Natural killer cell (primary cell): ENCODE data around the gene CEP350. TPM values are rescaled to one million over a fixed set of nuclear protein-coding genes. Genes with fewer than 3 reads are reported as not detected.

Experiments
- ATAC-seq, 3 donors: fragments of 150-1000 bp in 2 of 3; fragments of 200-7000 bp in 1 of 3; cut with Tn5 transposase; 1 replicate in 1 of 3; 2 replicates in 2 of 3; pipeline ENCODE4 v1.10.0; 2021; ENCODE audit warnings: mild to moderate bottlenecking in 2 of 3, moderate library complexity in 2 of 3
- DNase-seq, 2 donors: peaks; one replicate each; pipeline versions ENCODE4 v3.0.0 to v3.0.0-alpha.2; 2013 to 2021; ENCODE audit warnings: mixed read lengths in 1 of 2
- H3K27ac ChIP-seq: one replicate; pipeline ENCODE4 v1.5.1; 2013; ENCODE audit warnings: mild to moderate bottlenecking, low read length
- H3K27me3 ChIP-seq: one replicate; pipeline ENCODE4 v1.6.1; 2013; ENCODE audit warnings: low read length; ENCODE audit not compliant: control insufficient read depth, insufficient read depth
- H3K36me3 ChIP-seq: one replicate; pipeline ENCODE4 v1.6.1; 2013; ENCODE audit warnings: low read length; ENCODE audit not compliant: control insufficient read depth, insufficient read depth
- H3K4me1 ChIP-seq: one replicate; pipeline ENCODE4 v1.6.1; 2013; ENCODE audit warnings: low read length; ENCODE audit not compliant: control insufficient read depth, insufficient read depth
- H3K4me3 ChIP-seq: one replicate; pipeline ENCODE4 v1.5.1; 2013; ENCODE audit warnings: low read length
- H3K9me3 ChIP-seq: one replicate; pipeline ENCODE4 v1.6.1; 2013; ENCODE audit warnings: low read length; ENCODE audit not compliant: control insufficient read depth, insufficient read depth
- H3K27ac Mint-ChIP-seq, 2 donors: one replicate each; pipeline ENCODE4 v1.8.0; 2022; ENCODE audit warnings: mild to moderate bottlenecking in 2 of 2, mixed read lengths in 2 of 2, moderate library complexity in 1 of 2
- H3K27me3 Mint-ChIP-seq, 2 donors: one replicate each; pipeline ENCODE4 v1.8.0; 2022; ENCODE audit warnings: low read depth in 2 of 2, mixed read lengths in 2 of 2
- H3K36me3 Mint-ChIP-seq: one replicate; pipeline ENCODE4 v1.8.0; 2022; ENCODE audit warnings: mixed read lengths
- H3K4me1 Mint-ChIP-seq, 2 donors: one replicate each; pipeline ENCODE4 v1.8.0; 2022; ENCODE audit warnings: mixed read lengths in 2 of 2
- H3K4me3 Mint-ChIP-seq: one replicate; pipeline ENCODE4 v1.8.0; 2022; ENCODE audit warnings: mild to moderate bottlenecking, moderate library complexity, mixed read lengths
- H3K9me3 Mint-ChIP-seq, 2 donors: one replicate each; pipeline ENCODE4 v1.8.0; 2022; ENCODE audit warnings: mixed read lengths in 2 of 2
- WGBS: methylation state at CpG from one replicate; pipeline ENCODE4 v1.1.7; 2013; ENCODE audit warnings: missing lambda C conversion rate; ENCODE audit not compliant: insufficient coverage; 5-methylcytosine and 5-hydroxymethylcytosine counted together
- intact Hi-C: fragments of 100-400 bp; cut with micrococcal nuclease; formaldehyde crosslinking; loops from one replicate; pipeline ENCODE4 v1.14.2; 2022
- total RNA-seq, 4 donors: library from RNA; stranded (reverse); fragments of 120-200 nt in 1 of 4; gene quantifications; one replicate each; pipeline versions ENCODE4 v1.2.3 to v1.2.4, GENCODE V29; 2013 to 2022
- TF ChIP-seq, protein P1 (sequence below): fragments of 200-600 bp; IDR thresholded peaks from one replicate; pipeline ENCODE4 v1.8.0; 2022; ENCODE audit warnings: antibody characterized with exemption

The CEP350 gene
- total RNA-seq, 3 donors from 2014 or later (not counting 1 experiment from before 2014, with no cell fraction given), result 66.9 to 83.7 (median 75.3) TPM

DNA sequence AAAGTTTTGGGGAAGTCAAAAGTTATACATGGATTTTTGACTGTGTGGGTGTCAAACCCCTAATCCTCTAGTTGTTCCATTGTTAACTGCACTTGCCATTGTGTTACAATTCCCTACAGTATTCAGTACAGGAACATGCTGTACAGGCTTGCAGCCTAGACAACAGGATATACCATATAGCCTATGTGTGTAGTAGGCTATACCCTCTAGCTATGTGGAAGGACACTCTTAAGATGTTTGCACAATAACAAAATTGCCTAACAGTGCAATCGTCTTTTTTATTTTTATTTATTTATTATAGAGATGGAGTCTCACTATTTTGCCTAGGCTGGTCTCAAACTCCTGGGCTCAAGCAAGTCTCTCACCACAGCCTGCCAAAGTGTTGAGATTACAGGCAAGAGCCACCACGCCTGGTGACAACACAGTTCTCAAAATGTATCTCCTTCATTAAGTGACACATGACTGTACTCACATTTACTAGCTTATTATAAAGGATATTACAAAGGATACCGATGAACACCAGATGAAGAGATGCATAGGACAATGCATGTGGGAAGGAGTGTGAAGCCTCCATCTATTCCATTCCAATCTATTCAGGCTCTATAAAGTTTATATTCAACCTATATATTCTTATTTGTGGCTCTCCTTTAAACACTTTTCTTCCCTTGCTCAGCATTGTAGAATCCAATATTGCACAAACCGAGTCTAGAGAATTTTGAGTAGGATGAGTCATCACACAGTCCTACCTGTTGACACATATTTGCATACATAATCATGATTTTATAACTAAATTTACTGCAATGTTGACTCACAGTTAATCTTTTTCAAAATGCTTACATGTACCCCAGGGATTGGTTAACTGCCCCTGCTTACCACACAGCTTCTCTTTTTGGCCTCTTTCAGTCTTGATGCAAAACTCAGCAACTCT, 28.4 kb upstream of the CEP350 start:
- Histone ChIP-seq H3K4me1 (no peaks in the 10 kb centered on the region), H3K27me3 (no peaks in the 10 kb centered on the region), H3K27ac (no peak overlapping the region), H3K9me3 (no peaks in the 10 kb centered on the region), H3K36me3 (peaks cover 9% of the 10 kb centered on the region), H3K4me3 (no peak overlapping the region)
- H3K36me3 Mint-ChIP-seq, result no peaks in the 10 kb centered on the region
- TF ChIP-seq, protein P1, sequence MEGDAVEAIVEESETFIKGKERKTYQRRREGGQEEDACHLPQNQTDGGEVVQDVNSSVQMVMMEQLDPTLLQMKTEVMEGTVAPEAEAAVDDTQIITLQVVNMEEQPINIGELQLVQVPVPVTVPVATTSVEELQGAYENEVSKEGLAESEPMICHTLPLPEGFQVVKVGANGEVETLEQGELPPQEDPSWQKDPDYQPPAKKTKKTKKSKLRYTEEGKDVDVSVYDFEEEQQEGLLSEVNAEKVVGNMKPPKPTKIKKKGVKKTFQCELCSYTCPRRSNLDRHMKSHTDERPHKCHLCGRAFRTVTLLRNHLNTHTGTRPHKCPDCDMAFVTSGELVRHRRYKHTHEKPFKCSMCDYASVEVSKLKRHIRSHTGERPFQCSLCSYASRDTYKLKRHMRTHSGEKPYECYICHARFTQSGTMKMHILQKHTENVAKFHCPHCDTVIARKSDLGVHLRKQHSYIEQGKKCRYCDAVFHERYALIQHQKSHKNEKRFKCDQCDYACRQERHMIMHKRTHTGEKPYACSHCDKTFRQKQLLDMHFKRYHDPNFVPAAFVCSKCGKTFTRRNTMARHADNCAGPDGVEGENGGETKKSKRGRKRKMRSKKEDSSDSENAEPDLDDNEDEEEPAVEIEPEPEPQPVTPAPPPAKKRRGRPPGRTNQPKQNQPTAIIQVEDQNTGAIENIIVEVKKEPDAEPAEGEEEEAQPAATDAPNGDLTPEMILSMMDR, result no peak
- intact Hi-C loops, result no loop called here
- ATAC-seq (no peak), DNase-seq (no peak)
- WGBS, result 84% methylated on average over 2 of the region's 4 CpGs
- H3K4me1 Mint-ChIP-seq, result no peaks in the 10 kb centered on the region
- H3K27ac Mint-ChIP-seq, result no peak overlapping the region
- no peaks in the 10 kb centered on the region for H3K9me3 Mint-ChIP-seq
- no peak overlapping the region for H3K4me3 Mint-ChIP-seq
- H3K27me3 Mint-ChIP-seq, result no peaks in the 10 kb centered on the region

- H3K9me3 Mint-ChIP-seq, result no peaks in the 10 kb centered on the region
- no peaks in the 10 kb centered on the region for H3K9me3 ChIP-seq
- intact Hi-C loops, result no loop called here
- no peaks in the 10 kb centered on the region for H3K4me1 Mint-ChIP-seq
- no peak overlapping the region for H3K4me3 ChIP-seq
- H3K27me3 Mint-ChIP-seq, result no peaks in the 10 kb centered on the region
- H3K27ac ChIP-seq, result no peak overlapping the region
- DNase-seq (no peak), ATAC-seq (no peak)
- WGBS, result 99% methylated on average over 3 of the region's 3 CpGs
- no peaks in the 10 kb centered on the region for H3K27me3 ChIP-seq
- no peak overlapping the region for H3K4me3 Mint-ChIP-seq
- peaks cover 3% of the 10 kb centered on the region for H3K36me3 ChIP-seq
- H3K36me3 Mint-ChIP-seq, result no peaks in the 10 kb centered on the region
- TF ChIP-seq, protein P1, result no peak
- no peak overlapping the region for H3K27ac Mint-ChIP-seq
- H3K4me1 ChIP-seq, result no peaks in the 10 kb centered on the region
These were observed 27.8 kb upstream of the CEP350 start for GRCh38 chr1:179926850-179927205.

- H3K27ac ChIP-seq, result no peak overlapping the region
- Mint-ChIP-seq H3K4me3 (no peak overlapping the region), H3K36me3 (no peaks in the 10 kb centered on the region), H3K9me3 (no peaks in the 10 kb centered on the region), H3K27me3 (peaks cover 0 to 6% of the 10 kb centered on the region in 2 donors), H3K27ac (no peak overlapping the region), H3K4me1 (no peaks in the 10 kb centered on the region)
- no peaks in the 10 kb centered on the region for H3K27me3 ChIP-seq
- no peaks in the 10 kb centered on the region for H3K4me1 ChIP-seq
- H3K4me3 ChIP-seq, result no peak overlapping the region
- H3K9me3 ChIP-seq, result no peaks in the 10 kb centered on the region
- TF ChIP-seq, protein P1, result no peak
- DNase-seq (no peak), ATAC-seq (no peak)
- intact Hi-C loops, result no loop called here
- 88% methylated on average over 1 of the region's 2 CpGs for WGBS
- no peaks in the 10 kb centered on the region for H3K36me3 ChIP-seq
These were observed 24.4 kb upstream of the CEP350 start for GRCh38 chr1:179929955-179930798.
